H9 (cell line): Measurements from ENCODE around the gene SHMT2. TPM values are rescaled to one million over a fixed set of nuclear protein-coding genes. Genes with fewer than 3 reads are reported as not detected.

Experiments
- DNase-seq: peaks from one replicate; pipeline ENCODE4 v3.0.0-alpha.2; 2017
- H2AFZ ChIP-seq: one replicate; pipeline ENCODE4 v1.6.1; 2013; ENCODE audit warnings: mild to moderate bottlenecking, low read length, control low read depth, moderate library complexity
- H2AK5ac ChIP-seq: 2 replicates; pipeline ENCODE4 v1.6.1; 2013; ENCODE audit warnings: low read length, control low read depth, mixed read lengths; ENCODE audit not compliant: insufficient read length
- H2BK120ac ChIP-seq: one replicate; pipeline ENCODE4 v1.6.1; 2013; ENCODE audit warnings: low read depth, mild to moderate bottlenecking, low read length, control low read depth, inconsistent platforms; ENCODE audit not compliant: poor library complexity, severe bottlenecking
- H2BK12ac ChIP-seq: 2 replicates; pipeline ENCODE4 v1.6.1; 2013; ENCODE audit warnings: low read length, control low read depth, mixed read lengths, low read depth; ENCODE audit not compliant: insufficient read length
- H2BK15ac ChIP-seq: 2 replicates; pipeline ENCODE4 v1.6.1; 2013; ENCODE audit warnings: low read depth, low read length, control low read depth
- H2BK20ac ChIP-seq: one replicate; pipeline ENCODE4 v1.6.1; 2013; ENCODE audit warnings: low read depth, mild to moderate bottlenecking, low read length, control low read depth, inconsistent platforms; ENCODE audit not compliant: poor library complexity, severe bottlenecking
- H2BK5ac ChIP-seq: 2 replicates; pipeline ENCODE4 v1.6.1; 2013; ENCODE audit warnings: low read length, control low read depth, mixed read lengths; ENCODE audit not compliant: insufficient read length
- H3K14ac ChIP-seq: 2 replicates; pipeline ENCODE4 v1.6.1; 2013; ENCODE audit warnings: low read length, control low read depth; ENCODE audit not compliant: insufficient read depth
- H3K18ac ChIP-seq: 2 replicates; pipeline ENCODE4 v1.6.1; 2013; ENCODE audit warnings: low read depth, mild to moderate bottlenecking, mixed read lengths, low read length, control low read depth; ENCODE audit not compliant: insufficient read length
- H3K23ac ChIP-seq: 2 replicates; pipeline ENCODE4 v1.6.1; 2013; ENCODE audit warnings: low read length, control low read depth, mixed read lengths, low read depth; ENCODE audit not compliant: insufficient read length
- H3K23me2 ChIP-seq: 2 replicates; pipeline ENCODE4 v1.6.1; 2013; ENCODE audit warnings: low read depth, mild to moderate bottlenecking, mixed read lengths, low read length, control low read depth; ENCODE audit not compliant: insufficient read length, poor library complexity, severe bottlenecking
- H3K27ac ChIP-seq: 2 replicates; pipeline ENCODE4 v1.5.1; 2013; ENCODE audit warnings: low read length, control low read depth, mixed read lengths, low read depth; ENCODE audit not compliant: insufficient read length
- H3K27me3 ChIP-seq: 2 replicates; pipeline ENCODE4 v1.6.1; 2013; ENCODE audit warnings: low read length, control low read depth, inconsistent platforms; ENCODE audit not compliant: insufficient read depth
- H3K4ac ChIP-seq: 2 replicates; pipeline ENCODE4 v1.6.1; 2013; ENCODE audit warnings: low read depth, mild to moderate bottlenecking, control low read depth, inconsistent platforms, low read length, moderate library complexity
- H3K4me1 ChIP-seq: 2 replicates; pipeline ENCODE4 v1.6.1; 2013; ENCODE audit warnings: low read length, control low read depth, inconsistent platforms; ENCODE audit not compliant: insufficient read depth
- H3K4me2 ChIP-seq: 2 replicates; pipeline ENCODE4 v1.6.1; 2013; ENCODE audit warnings: low read length, control low read depth, mixed read lengths; ENCODE audit not compliant: insufficient read length, insufficient read depth
- H3K56ac ChIP-seq: 2 replicates; pipeline ENCODE4 v1.6.1; 2013; ENCODE audit warnings: low read depth, mild to moderate bottlenecking, mixed read lengths, low read length, control low read depth; ENCODE audit not compliant: insufficient read length
- H3K79me1 ChIP-seq: 2 replicates; pipeline ENCODE4 v1.6.1; 2013; ENCODE audit warnings: low read depth, mild to moderate bottlenecking, moderate library complexity, low read length, control low read depth, inconsistent platforms; ENCODE audit not compliant: insufficient read depth, poor library complexity, severe bottlenecking
- H3K79me2 ChIP-seq: 2 replicates; pipeline ENCODE4 v1.6.1; 2013; ENCODE audit warnings: low read length, control low read depth, inconsistent platforms; ENCODE audit not compliant: insufficient read depth
- H3K9ac ChIP-seq: 2 replicates; pipeline ENCODE4 v1.6.1; 2013; ENCODE audit warnings: low read length, control low read depth, mixed read lengths; ENCODE audit not compliant: insufficient read length; ENCODE audit errors: extremely low read depth
- H3K9me3 ChIP-seq: one replicate; pipeline ENCODE4 v1.6.1; 2013; ENCODE audit warnings: low read depth, low read length, inconsistent platforms; ENCODE audit not compliant: control insufficient read depth
- H3T11ph ChIP-seq: one replicate; pipeline ENCODE4 v1.6.1; 2013; ENCODE audit warnings: mild to moderate bottlenecking, low read length, control low read depth, inconsistent platforms
- H4K20me1 ChIP-seq: one replicate; pipeline ENCODE4 v1.6.1; 2013; ENCODE audit not compliant: control insufficient read depth, insufficient read length, insufficient read depth
- H4K5ac ChIP-seq: 2 replicates; pipeline ENCODE4 v1.6.1; 2013; ENCODE audit warnings: low read depth, mild to moderate bottlenecking, mixed read lengths, low read length, control low read depth; ENCODE audit not compliant: insufficient read length
- H4K8ac ChIP-seq: replicated peaks from 2 replicates; pipeline ENCODE4 v1.6.1; 2013; ENCODE audit warnings: low read length, control low read depth, mixed read lengths, low read depth; ENCODE audit not compliant: insufficient read length
- H4K91ac ChIP-seq: 2 replicates; pipeline ENCODE4 v1.6.1; 2013; ENCODE audit warnings: low read depth, mild to moderate bottlenecking, moderate library complexity, mixed read lengths, low read length, control low read depth; ENCODE audit not compliant: insufficient read length
- H3K27ac Mint-ChIP-seq, 3 experiments: 2 replicates in 2 of 3; 3 replicates in 1 of 3; pipeline ENCODE4 v1.8.0; 2020 to 2021; ENCODE audit warnings: mixed read lengths in 3 of 3, mild to moderate bottlenecking in 1 of 3, moderate library complexity in 1 of 3
- H3K27me3 Mint-ChIP-seq: 2 replicates; pipeline ENCODE4 v1.8.0; 2021; ENCODE audit warnings: low read depth, mild to moderate bottlenecking, moderate library complexity, mixed read lengths
- H3K36me3 Mint-ChIP-seq, 3 experiments: 2 replicates in 2 of 3; 3 replicates in 1 of 3; pipeline ENCODE4 v1.8.0; 2020 to 2021; ENCODE audit warnings: low read depth in 3 of 3, mixed read lengths in 3 of 3; ENCODE audit not compliant: insufficient read depth in 1 of 3
- H3K4me1 Mint-ChIP-seq, 2 experiments: 2 replicates each; pipeline ENCODE4 v1.8.0; 2020; ENCODE audit warnings: mixed read lengths in 2 of 2
- H3K4me3 Mint-ChIP-seq, 2 experiments: 2 replicates in 1 of 2; 3 replicates in 1 of 2; pipeline ENCODE4 v1.8.0; 2020 to 2021; ENCODE audit warnings: mild to moderate bottlenecking in 2 of 2, mixed read lengths in 2 of 2, moderate library complexity in 1 of 2
- H3K9me3 Mint-ChIP-seq, 2 experiments: 2 replicates in 1 of 2; 3 replicates in 1 of 2; pipeline ENCODE4 v1.8.0; 2020; ENCODE audit warnings: mild to moderate bottlenecking in 2 of 2, mixed read lengths in 2 of 2, moderate library complexity in 1 of 2
- CTCF ChIP-seq: fragments of 200-600 bp; sonication (generic); conservative IDR thresholded peaks from 3 replicates; pipeline ENCODE4 v1.8.0; 2021; ENCODE audit warnings: antibody characterized with exemption, mild to moderate bottlenecking
- WGBS: extraction: QIAGEN DNeasy Blood & Tissue Kit; methylation state at CpG from one replicate; pipeline ENCODE4 v1.1.7; 2013; ENCODE audit warnings: missing lambda C conversion rate, low lambda C conversion rate, mixed read lengths; ENCODE audit not compliant: insufficient read length; ENCODE audit errors: extremely low coverage; 5-methylcytosine and 5-hydroxymethylcytosine counted together
- total RNA-seq: library from RNA; stranded (reverse); gene quantifications from 2 replicates; pipeline ENCODE4 v1.2.1, GENCODE V29; 2021

SHMT2 gene
- total RNA-seq, 1 experiment from 2014 or later, result 260 TPM

- Histone ChIP-seq H2BK20ac (no peak overlapping the region), H2BK120ac (no peak overlapping the region), H4K91ac (no peak overlapping the region), H3K23ac (no peak overlapping the region), H3K79me2 (no peaks in the 10 kb centered on the region), H3K4me1 (no peaks in the 10 kb centered on the region; the same call in 1 of the 2 replicates), H3K18ac (no peak overlapping the region), H2AFZ (no peak overlapping the region), H2BK12ac (no peak overlapping the region), H2BK15ac (no peak overlapping the region), H3K9ac (no peak overlapping the region), H3K23me2 (peaks cover 7% of the 10 kb centered on the region), H2BK5ac (no peak overlapping the region), H3T11ph (no peak overlapping the region), H3K9me3 (no peaks in the 10 kb centered on the region), H3K4me2 (peak overlapping the region; percentile 34), H3K56ac (no peak overlapping the region), H3K79me1 (no peaks in the 10 kb centered on the region), H4K5ac (no peak overlapping the region), H4K20me1 (peaks cover 3% of the 10 kb centered on the region), H2AK5ac (no peak overlapping the region), H3K27me3 (peaks cover 77% of the 10 kb centered on the region), H3K27ac (no peak overlapping the region), H3K14ac (no peak overlapping the region), H4K8ac (no peak overlapping the region), H3K4ac (no peak overlapping the region)
- Mint-ChIP-seq H3K27ac (no peak overlapping the region), H3K36me3 (no peaks in the 10 kb centered on the region; a peak in 2 of 7 replicates), H3K9me3 (peaks cover 0 to 5% of the 10 kb centered on the region in 2 experiments; a peak in 3 of 5 replicates), H3K4me1 (peaks cover 56 to 66% of the 10 kb centered on the region in 2 experiments), H3K27me3 (peaks cover 95% of the 10 kb centered on the region), H3K4me3 (peak overlapping the region; percentile 36 to 75)
- no CpG with 5 or more reads among the region's 38 CpGs for WGBS
- no peak for DNase-seq
- no peak for TF ChIP-seq CTCF
These were observed 9.3 kb upstream of the SHMT2 start for GRCh38 chr12:57219993-57220754.
